Prostate gland (tissue), 2 donors: ENCODE data around the gene TUT7. TPM values are rescaled to one million over a fixed set of nuclear protein-coding genes. Genes with fewer than 3 reads are reported as not detected.

ENCODE experiments used
- DNase-seq: peaks from one replicate; pipeline ENCODE4 v3.0.0-alpha.2; 2019; ENCODE audit warnings: low spot score
- H3K27ac ChIP-seq, 2 donors: fragments of 200-600 bp; sonication (generic); 2 replicates each; pipeline ENCODE4 v1.5.1; 2017 to 2019
- H3K27me3 ChIP-seq: fragments of 200-600 bp; sonication (generic); replicated peaks from 2 replicates; pipeline ENCODE4 v1.5.1; 2019; ENCODE audit not compliant: insufficient read depth
- H3K36me3 ChIP-seq, 2 donors: fragments of 200-600 bp; sonication (generic); 1 replicate in 1 of 2; 2 replicates in 1 of 2; pipeline versions ENCODE4 v1.5.1 to v1.8.1; 2017 to 2019
- H3K4me1 ChIP-seq: fragments of 200-600 bp; sonication (generic); replicated peaks from 2 replicates; pipeline ENCODE4 v1.5.1; 2019
- H3K4me3 ChIP-seq, 2 donors: fragments of 200-600 bp; sonication (generic); 2 replicates each; pipeline ENCODE4 v1.5.1; 2017 to 2019
- H3K9me3 ChIP-seq: fragments of 200-600 bp; sonication (generic); 2 replicates; pipeline ENCODE4 v1.5.1; 2017
- CTCF ChIP-seq, 4 experiments: fragments of 200-600 bp in 2 of 4; fragments of 450-650 bp in 2 of 4; sonication (generic) in 2 of 4; IDR thresholded peaks; 1 replicate in 3 of 4; 2 replicates in 1 of 4; pipeline ENCODE4 v1.5.1; 2016 to 2019; ENCODE audit warnings: antibody characterized with exemption in 4 of 4, mild to moderate bottlenecking in 2 of 4, moderate library complexity in 2 of 4
- POLR2A ChIP-seq: fragments of 450-650 bp; IDR thresholded peaks from one replicate; pipeline ENCODE4 v1.6.1; 2016; ENCODE audit warnings: antibody characterized with exemption, mild to moderate bottlenecking
- POLR2AphosphoS5 ChIP-seq: sonication (generic); formaldehyde crosslinking; IDR thresholded peaks from one replicate; pipeline ENCODE4 v1.6.1; 2017; ENCODE audit warnings: antibody characterized with exemption
- WGBS: methylation state at CpG from one replicate; pipeline ENCODE4 v1.1.5; 2018; 5-methylcytosine and 5-hydroxymethylcytosine counted together
- intact Hi-C: fragments of 100-400 bp; cut with DNase I; formaldehyde crosslinking; loops from one replicate; pipeline ENCODE4 v1.14.2; 2022
- total RNA-seq, 2 donors: library from RNA; depleted of rRNA; stranded (reverse); fragments of >200 nt; gene quantifications; one replicate each; pipeline ENCODE4 v1.1.0, GENCODE V29; 2016

Gene TUT7
- total RNA-seq, 2 donors from 2014 or later = 44.0 to 112 TPM

GRCh38 chr9:86361176-86361575 lies 7.0 kb upstream of the TUT7 start:
- Histone ChIP-seq H3K4me1 (peaks cover 2% of the 10 kb centered on the region), H3K9me3 (no peaks in the 10 kb centered on the region), H3K36me3 (no peaks in the 10 kb centered on the region), H3K4me3 (no peak overlapping the region), H3K27me3 (no peaks in the 10 kb centered on the region), H3K27ac (no peak overlapping the region)
- 93% methylated on average over 3 of the region's 3 CpGs for WGBS
- TF ChIP-seq POLR2A (no peak), CTCF (IDR thresholded peaks at IDR 0.05) (no peak), POLR2AphosphoS5 (no peak)
- intact Hi-C loops = no loop called here
- DNase-seq = no peak

GRCh38 chr9:86359151-86359879 lies 5.1 kb upstream of the TUT7 start:
- H3K36me3 ChIP-seq = no peaks in the 10 kb centered on the region
- no peak overlapping the region for H3K27ac ChIP-seq
- intact Hi-C loops = no loop called here
- peaks cover 2% of the 10 kb centered on the region for H3K4me1 ChIP-seq
- 82% methylated on average over 3 of the region's 3 CpGs for WGBS
- TF ChIP-seq POLR2A (no peak), CTCF (IDR thresholded peaks at IDR 0.05) (no peak), POLR2AphosphoS5 (no peak)
- no peaks in the 10 kb centered on the region for H3K9me3 ChIP-seq
- no peak for DNase-seq
- H3K4me3 ChIP-seq = no peak overlapping the region
- no peaks in the 10 kb centered on the region for H3K27me3 ChIP-seq

GRCh38 chr9:86356871-86357866 lies 3.0 kb upstream of the TUT7 start:
- Histone ChIP-seq H3K4me3 (no peak overlapping the region), H3K9me3 (no peaks in the 10 kb centered on the region), H3K4me1 (peaks cover 2% of the 10 kb centered on the region), H3K27me3 (no peaks in the 10 kb centered on the region), H3K36me3 (no peaks in the 10 kb centered on the region), H3K27ac (no peak overlapping the region)
- no peak for DNase-seq
- intact Hi-C loops = no loop called here
- 76% methylated on average over 5 of the region's 5 CpGs for WGBS
- TF ChIP-seq POLR2AphosphoS5 (no peak), POLR2A (no peak), CTCF (IDR thresholded peaks at IDR 0.05) (no peak)

- no peaks in the 10 kb centered on the region for H3K9me3 ChIP-seq
- H3K4me1 ChIP-seq = no peaks in the 10 kb centered on the region
- no peak overlapping the region for H3K4me3 ChIP-seq
- peak; percentile 58 for DNase-seq
- 79% methylated on average over 4 of the region's 4 CpGs for WGBS
- no peaks in the 10 kb centered on the region for H3K27me3 ChIP-seq
- peak; percentile 66 for TF ChIP-seq POLR2AphosphoS5
- TF ChIP-seq CTCF (IDR thresholded peaks at IDR 0.05) = peak in 1 of 4 experiments; percentile 34
- TF ChIP-seq POLR2A = no peak
- H3K36me3 ChIP-seq = no peaks in the 10 kb centered on the region
- peak overlapping the region; percentile 93 to 97 for H3K27ac ChIP-seq
- intact Hi-C loops = no loop called here
Measured at GRCh38 chr9:86355814-86356213, 1.6 kb upstream of the TUT7 start.
